Measurements from ENCODE around the gene PEMT.

The PEMT gene

DNA sequence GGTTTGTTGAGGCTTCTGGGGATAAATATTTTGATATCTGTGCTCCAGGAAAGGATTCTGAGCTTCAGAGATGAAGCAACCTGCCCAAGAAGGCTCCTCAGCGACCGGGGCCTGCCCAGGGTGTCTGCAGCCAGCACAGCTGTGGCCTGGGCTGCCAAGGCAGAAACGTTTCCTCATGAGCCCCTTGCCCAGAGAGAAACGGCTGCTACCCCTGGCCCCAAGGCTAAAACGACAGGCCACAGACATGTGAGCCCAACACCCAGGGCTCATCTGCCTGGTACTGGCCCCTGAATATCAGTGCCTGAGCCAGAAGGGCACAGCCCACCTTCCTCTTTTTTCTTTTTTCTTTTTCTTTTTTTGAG is 49.9 kb downstream of the PEMT start:
- H3K36me3 ChIP-seq (ENCODE audit: insufficient read depth, low read length) = no peaks in the 10 kb centered on the region
- H3K27ac ChIP-seq (ENCODE audit: low read depth, low read length) = no peak overlapping the region
- H3K4me3 ChIP-seq (ENCODE audit: low read depth, low read length) = no peak overlapping the region
- H3K4me1 ChIP-seq (ENCODE audit: control insufficient read depth, insufficient read depth, low read length, unreplicated experiment) = peaks cover 11% of the 10 kb centered on the region
- H2AFZ ChIP-seq (ENCODE audit: low read length, unreplicated experiment) = no peak overlapping the region
- no peaks in the 10 kb centered on the region for H3K79me2 ChIP-seq (ENCODE audit: control insufficient read depth, insufficient read depth, low read length, unreplicated experiment)
- H3K27me3 ChIP-seq (ENCODE audit: insufficient read depth, low read length) = no peaks in the 10 kb centered on the region

DNA sequence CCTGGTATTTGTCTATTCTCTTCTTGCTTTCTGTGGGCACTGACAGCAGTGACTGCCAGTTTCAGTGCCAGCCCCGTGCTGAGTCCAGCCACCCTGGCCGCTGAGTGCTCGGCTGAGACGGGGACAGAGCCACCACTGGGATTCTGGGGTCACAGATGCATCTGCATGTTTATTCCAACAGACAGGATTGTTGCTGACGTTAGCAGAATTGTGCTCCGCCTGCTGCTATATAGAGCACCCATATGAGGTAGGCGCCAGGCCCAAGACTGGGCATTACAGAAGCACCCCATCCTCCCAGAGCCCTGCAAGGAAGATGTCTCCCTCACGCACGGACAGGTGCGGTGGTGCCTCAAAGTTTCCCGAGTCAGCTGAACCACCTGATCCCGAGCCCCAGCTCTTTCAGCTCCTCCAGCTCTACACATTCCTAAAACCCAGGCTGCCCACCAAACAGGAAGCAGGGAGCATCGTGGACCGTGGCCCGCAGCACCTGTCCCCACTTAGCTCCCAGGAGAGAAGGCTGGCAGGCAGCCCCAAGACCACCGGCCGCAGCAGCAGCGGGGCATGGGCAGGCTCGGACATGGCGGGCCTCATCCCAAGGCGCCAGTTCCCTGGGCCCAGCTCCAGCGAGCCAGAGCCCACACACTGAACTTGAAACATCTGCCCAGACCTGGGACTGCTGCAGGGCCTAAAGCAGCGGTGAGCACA is 50.4 kb downstream of the PEMT start:
- Histone ChIP-seq H2AFZ (ENCODE audit: low read length, unreplicated experiment) (no peak overlapping the region), H3K27ac (ENCODE audit: low read depth, low read length) (no peak overlapping the region), H3K27me3 (ENCODE audit: insufficient read depth, low read length) (no peaks in the 10 kb centered on the region), H3K4me3 (ENCODE audit: low read depth, low read length) (no peak overlapping the region), H3K79me2 (ENCODE audit: control insufficient read depth, insufficient read depth, low read length, unreplicated experiment) (no peaks in the 10 kb centered on the region), H3K4me1 (ENCODE audit: control insufficient read depth, insufficient read depth, low read length, unreplicated experiment) (peaks cover 11% of the 10 kb centered on the region), H3K36me3 (ENCODE audit: insufficient read depth, low read length) (no peaks in the 10 kb centered on the region)

DNA sequence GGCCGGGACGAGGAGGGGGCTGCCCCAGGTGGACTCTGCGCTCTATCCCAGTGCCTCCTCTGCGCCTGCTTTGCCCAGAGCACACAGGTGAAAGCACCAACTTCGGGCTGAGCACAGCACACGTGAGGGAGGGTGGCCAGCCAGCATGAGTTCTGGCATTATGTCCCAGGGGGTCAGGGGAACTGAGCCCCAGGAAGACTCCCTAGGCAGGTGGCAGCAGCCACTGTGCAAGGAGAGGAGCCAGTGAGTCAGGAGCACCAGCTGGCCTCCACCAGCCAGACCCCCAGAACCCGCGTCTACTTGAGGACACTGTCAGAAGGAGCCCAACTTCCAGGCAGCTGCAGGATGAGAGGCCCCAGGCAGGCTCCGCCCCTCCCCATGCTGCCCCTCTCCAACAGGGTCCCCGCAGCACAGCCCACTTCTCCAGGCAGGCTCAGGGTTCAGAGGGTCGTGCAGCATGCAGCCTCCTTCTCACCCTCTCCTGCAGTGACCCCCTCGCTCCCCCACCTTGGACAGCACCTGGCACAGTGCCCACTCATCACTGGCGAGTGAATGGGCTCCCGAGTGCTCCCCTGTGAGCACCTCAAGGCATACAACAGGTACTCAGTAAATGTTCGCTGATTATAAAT is 51.1 kb downstream of the PEMT start:
- Histone ChIP-seq H3K79me2 (ENCODE audit: control insufficient read depth, insufficient read depth, low read length, unreplicated experiment) (no peaks in the 10 kb centered on the region), H2AFZ (ENCODE audit: low read length, unreplicated experiment) (no peak overlapping the region), H3K27ac (ENCODE audit: low read depth, low read length) (no peak overlapping the region), H3K36me3 (ENCODE audit: insufficient read depth, low read length) (no peaks in the 10 kb centered on the region), H3K27me3 (ENCODE audit: insufficient read depth, low read length) (no peaks in the 10 kb centered on the region), H3K4me3 (ENCODE audit: low read depth, low read length) (no peak overlapping the region), H3K4me1 (ENCODE audit: control insufficient read depth, insufficient read depth, low read length, unreplicated experiment) (peaks cover 4% of the 10 kb centered on the region)

GRCh38 chr17:17539591-17539990 is 51.9 kb downstream of the PEMT start:
- no peak overlapping the region for H2AFZ ChIP-seq (ENCODE audit: low read length, unreplicated experiment)
- no peaks in the 10 kb centered on the region for H3K36me3 ChIP-seq (ENCODE audit: insufficient read depth, low read length)
- no peak overlapping the region for H3K27ac ChIP-seq (ENCODE audit: low read depth, low read length)
- H3K79me2 ChIP-seq (ENCODE audit: control insufficient read depth, insufficient read depth, low read length, unreplicated experiment) = no peaks in the 10 kb centered on the region
- H3K4me1 ChIP-seq (ENCODE audit: control insufficient read depth, insufficient read depth, low read length, unreplicated experiment) = no peaks in the 10 kb centered on the region
- no peaks in the 10 kb centered on the region for H3K27me3 ChIP-seq (ENCODE audit: insufficient read depth, low read length)
- no peak overlapping the region for H3K4me3 ChIP-seq (ENCODE audit: low read depth, low read length)

DNA sequence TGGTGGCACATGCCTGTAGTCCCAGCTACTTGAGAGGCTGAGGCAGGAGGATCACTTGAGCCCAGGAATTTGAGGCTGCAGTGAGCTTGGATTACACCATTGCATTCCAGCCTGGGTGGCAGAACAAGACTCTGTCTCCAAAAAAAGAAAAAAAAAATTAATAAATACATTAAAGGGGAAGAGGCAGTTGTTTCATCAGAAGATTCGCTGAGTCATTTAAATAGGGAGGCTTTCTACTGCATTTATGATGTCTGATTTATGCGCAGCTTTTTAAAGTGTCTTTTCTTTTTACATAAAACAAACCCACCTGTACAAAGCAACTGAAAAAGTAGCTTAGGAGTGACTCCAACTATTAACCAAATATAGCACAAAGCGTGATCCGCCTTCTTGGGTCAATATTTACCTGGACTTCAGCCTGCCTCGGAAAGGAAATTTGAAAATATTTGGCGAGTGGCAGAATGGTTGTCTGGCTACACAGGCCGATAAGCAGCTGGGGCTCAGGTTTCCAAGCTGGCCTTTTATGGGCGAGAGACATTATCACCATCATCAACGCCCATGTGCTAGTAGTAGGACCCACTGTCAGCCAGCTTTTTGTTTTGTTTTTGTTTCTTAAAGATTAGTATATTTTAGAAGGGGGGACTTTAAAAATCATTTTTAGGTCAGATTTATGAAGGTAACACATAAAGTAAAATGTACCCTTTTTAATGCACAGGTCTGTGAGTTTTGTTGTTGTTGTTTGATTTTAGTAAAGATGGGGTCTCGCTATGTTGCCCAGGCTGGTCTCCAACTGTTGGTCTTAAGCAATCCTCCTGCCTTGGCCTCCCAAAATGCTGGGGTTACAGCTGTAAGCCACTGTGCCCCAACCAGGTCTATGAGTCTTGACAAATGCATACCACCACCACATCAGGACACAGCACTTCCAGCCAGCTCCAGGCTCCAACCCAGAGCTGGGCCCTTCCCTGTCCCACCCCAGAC is 52.8 kb downstream of the PEMT start:
- H3K4me3 ChIP-seq (ENCODE audit: low read depth, low read length) = no peak overlapping the region
- no peaks in the 10 kb centered on the region for H3K79me2 ChIP-seq (ENCODE audit: control insufficient read depth, insufficient read depth, low read length, unreplicated experiment)
- no peaks in the 10 kb centered on the region for H3K36me3 ChIP-seq (ENCODE audit: insufficient read depth, low read length)
- H2AFZ ChIP-seq (ENCODE audit: low read length, unreplicated experiment) = no peak overlapping the region
- H3K27ac ChIP-seq (ENCODE audit: low read depth, low read length) = no peak overlapping the region
- no peaks in the 10 kb centered on the region for H3K27me3 ChIP-seq (ENCODE audit: insufficient read depth, low read length)
- no peaks in the 10 kb centered on the region for H3K4me1 ChIP-seq (ENCODE audit: control insufficient read depth, insufficient read depth, low read length, unreplicated experiment)

DNA sequence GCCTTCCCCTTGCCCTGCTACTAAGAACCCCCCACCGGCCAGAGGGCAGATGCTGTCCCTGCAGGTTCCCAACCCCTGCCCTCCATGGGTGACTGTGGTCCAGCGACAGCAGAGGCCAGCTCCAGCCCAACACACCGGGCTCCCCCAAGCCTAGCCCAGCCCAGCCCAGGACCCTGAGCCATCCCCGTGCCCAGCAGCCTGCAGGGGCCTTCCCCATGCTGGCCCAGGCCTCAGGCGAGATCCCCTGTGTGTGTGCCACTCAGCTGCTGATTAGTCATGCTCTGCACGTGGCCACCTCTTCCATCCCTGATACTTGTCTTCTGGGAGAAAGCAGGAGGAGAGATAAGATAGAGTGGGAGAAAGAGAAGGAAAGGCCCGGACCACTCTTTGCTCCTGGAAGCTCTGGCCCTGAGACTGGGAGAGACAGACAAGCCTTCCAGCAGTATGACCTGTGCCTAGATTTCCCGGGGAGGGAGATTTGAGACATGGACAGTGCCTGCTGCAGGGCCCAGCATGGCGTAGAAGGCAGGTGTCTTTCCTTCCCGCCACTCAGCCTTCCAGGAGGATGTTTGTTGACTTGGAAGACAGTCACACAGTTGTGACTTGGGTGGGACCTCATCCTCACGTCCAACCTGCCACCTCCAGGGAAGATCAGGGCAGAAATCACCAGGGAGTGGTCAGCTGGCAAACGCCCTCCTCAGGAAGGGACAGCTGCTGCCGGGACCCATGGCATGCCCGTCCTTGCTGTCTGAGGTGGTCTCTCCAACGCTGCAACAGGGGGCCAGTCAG is 54.0 kb downstream of the PEMT start:
- no peaks in the 10 kb centered on the region for H3K79me2 ChIP-seq (ENCODE audit: control insufficient read depth, insufficient read depth, low read length, unreplicated experiment)
- no peaks in the 10 kb centered on the region for H3K36me3 ChIP-seq (ENCODE audit: insufficient read depth, low read length)
- no peaks in the 10 kb centered on the region for H3K27me3 ChIP-seq (ENCODE audit: insufficient read depth, low read length)
- H3K27ac ChIP-seq (ENCODE audit: low read depth, low read length) = no peak overlapping the region
- H3K4me1 ChIP-seq (ENCODE audit: control insufficient read depth, insufficient read depth, low read length, unreplicated experiment) = no peaks in the 10 kb centered on the region
- H2AFZ ChIP-seq (ENCODE audit: low read length, unreplicated experiment) = no peak overlapping the region
- H3K4me3 ChIP-seq (ENCODE audit: low read depth, low read length) = no peak overlapping the region

GRCh38 chr17:17536702-17537101 is 54.8 kb downstream of the PEMT start:
- Histone ChIP-seq H3K79me2 (ENCODE audit: control insufficient read depth, insufficient read depth, low read length, unreplicated experiment) (no peaks in the 10 kb centered on the region), H3K4me1 (ENCODE audit: control insufficient read depth, insufficient read depth, low read length, unreplicated experiment) (no peaks in the 10 kb centered on the region), H3K36me3 (ENCODE audit: insufficient read depth, low read length) (no peaks in the 10 kb centered on the region), H3K4me3 (ENCODE audit: low read depth, low read length) (no peak overlapping the region), H3K27me3 (ENCODE audit: insufficient read depth, low read length) (no peaks in the 10 kb centered on the region), H3K27ac (ENCODE audit: low read depth, low read length) (no peak overlapping the region), H2AFZ (ENCODE audit: low read length, unreplicated experiment) (no peak overlapping the region)

DNA sequence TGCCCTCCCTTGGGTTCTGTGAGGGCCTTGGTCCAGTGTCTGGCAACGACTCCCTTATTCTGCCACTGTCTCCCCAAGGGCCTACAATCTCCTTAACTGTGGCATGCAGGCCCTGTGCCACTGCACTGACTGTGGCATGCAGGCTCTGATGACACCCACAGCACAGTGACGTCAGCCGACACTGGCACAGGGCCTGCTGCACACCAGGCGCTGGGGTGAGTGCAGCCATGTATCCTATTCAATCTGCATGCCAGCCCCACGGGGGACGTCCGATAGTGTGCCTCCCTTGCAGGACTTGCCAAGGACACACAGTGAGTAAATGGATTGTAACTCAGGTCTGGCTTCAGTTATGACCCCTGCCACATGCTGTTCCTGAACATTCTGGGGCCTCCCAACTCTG is 55.6 kb downstream of the PEMT start:
- Histone ChIP-seq H3K27ac (ENCODE audit: low read depth, low read length) (no peak overlapping the region), H3K27me3 (ENCODE audit: insufficient read depth, low read length) (no peaks in the 10 kb centered on the region)

DNA sequence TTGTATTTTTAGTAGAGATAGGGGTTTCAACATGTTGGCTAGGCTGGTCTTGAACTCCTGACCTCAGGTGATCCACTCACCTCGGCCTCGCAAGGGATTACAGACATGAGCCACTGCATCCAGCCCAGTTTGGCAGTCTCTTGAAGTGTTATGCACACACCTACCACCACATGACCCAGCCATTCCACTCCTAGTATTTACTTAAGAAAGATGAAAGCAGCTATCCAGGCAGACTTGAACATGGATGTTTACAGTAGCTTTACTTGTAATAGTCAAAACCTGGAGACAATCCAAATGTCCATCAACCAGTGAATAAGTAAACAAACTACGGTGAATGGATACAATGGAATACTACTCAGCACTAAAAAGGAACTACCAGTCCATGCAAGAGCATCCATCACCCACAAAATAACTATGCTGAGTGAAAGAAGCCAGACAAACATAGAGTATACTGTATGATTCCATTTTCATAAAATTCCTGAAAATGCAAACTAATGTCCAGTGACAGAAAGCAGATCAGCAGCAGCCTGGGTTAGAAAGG is 57.5 kb downstream of the PEMT start:
- no peaks in the 10 kb centered on the region for H3K79me2 ChIP-seq (ENCODE audit: control insufficient read depth, insufficient read depth, low read length, unreplicated experiment)
- H2AFZ ChIP-seq (ENCODE audit: low read length, unreplicated experiment) = no peak overlapping the region
- no peak overlapping the region for H3K27ac ChIP-seq (ENCODE audit: low read depth, low read length)
- no peaks in the 10 kb centered on the region for H3K27me3 ChIP-seq (ENCODE audit: insufficient read depth, low read length)
- no peak overlapping the region for H3K4me3 ChIP-seq (ENCODE audit: low read depth, low read length)
- H3K4me1 ChIP-seq (ENCODE audit: control insufficient read depth, insufficient read depth, low read length, unreplicated experiment) = no peaks in the 10 kb centered on the region
- no peaks in the 10 kb centered on the region for H3K36me3 ChIP-seq (ENCODE audit: insufficient read depth, low read length)

More for the DNA sequence above, 55.6 kb downstream of the PEMT start:
- no peaks in the 10 kb centered on the region for H3K36me3 ChIP-seq (ENCODE audit: insufficient read depth, low read length)
- H3K4me1 ChIP-seq (ENCODE audit: control insufficient read depth, insufficient read depth, low read length, unreplicated experiment) = no peaks in the 10 kb centered on the region
- no peak overlapping the region for H3K4me3 ChIP-seq (ENCODE audit: low read depth, low read length)
- no peak overlapping the region for H2AFZ ChIP-seq (ENCODE audit: low read length, unreplicated experiment)
- no peaks in the 10 kb centered on the region for H3K79me2 ChIP-seq (ENCODE audit: control insufficient read depth, insufficient read depth, low read length, unreplicated experiment)

DNA sequence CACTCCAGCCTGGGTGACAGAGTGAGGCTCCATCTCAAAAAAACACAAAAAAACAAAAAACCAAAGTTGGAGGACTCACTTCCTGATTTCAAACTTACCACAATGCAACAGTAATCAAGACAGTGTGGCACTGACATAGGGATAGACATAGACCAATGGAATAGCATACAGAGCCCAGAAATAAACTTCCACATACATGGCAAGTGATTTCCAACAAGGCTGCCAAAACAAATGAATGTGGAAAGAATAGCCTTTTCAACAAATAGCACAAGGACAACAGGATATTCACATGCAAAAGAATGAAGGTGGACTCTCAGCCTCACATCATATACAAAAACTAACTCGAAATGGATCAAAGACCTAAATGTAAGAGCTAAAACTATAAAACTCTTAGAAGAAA is 58.5 kb downstream of the PEMT start:
- no peaks in the 10 kb centered on the region for H3K36me3 ChIP-seq (ENCODE audit: insufficient read depth, low read length)
- H3K27ac ChIP-seq (ENCODE audit: low read depth, low read length) = no peak overlapping the region
- H3K79me2 ChIP-seq (ENCODE audit: control insufficient read depth, insufficient read depth, low read length, unreplicated experiment) = no peaks in the 10 kb centered on the region
- no peaks in the 10 kb centered on the region for H3K4me1 ChIP-seq (ENCODE audit: control insufficient read depth, insufficient read depth, low read length, unreplicated experiment)
- H2AFZ ChIP-seq (ENCODE audit: low read length, unreplicated experiment) = no peak overlapping the region
- no peak overlapping the region for H3K4me3 ChIP-seq (ENCODE audit: low read depth, low read length)
- H3K27me3 ChIP-seq (ENCODE audit: insufficient read depth, low read length) = no peaks in the 10 kb centered on the region

All from ACC112 (cell line).